Small intestine (tissue), 7 donors: ENCODE results near the gene ABR. TPM values are rescaled to one million over a fixed set of nuclear protein-coding genes. Genes with fewer than 3 reads are reported as not detected.

Source experiments
- DNase-seq, 2 donors: peaks; one replicate each; pipeline versions ENCODE4 v3.0.0 to v3.0.0-alpha.2; 2013
- FAIRE-seq: peaks from 2 replicates; lab custom pipeline; 2012; peaks lifted over from hg19 to GRCh38; lab: Jason Lieb, UNC
- H3K27ac ChIP-seq, 3 donors: one replicate each; pipeline ENCODE4 v1.5.1; 2013; ENCODE audit warnings: low read length in 2 of 3, mild to moderate bottlenecking in 2 of 3, control low read depth in 1 of 3, inconsistent platforms in 1 of 3, low read depth in 1 of 3, moderate library complexity in 1 of 3
- H3K27me3 ChIP-seq, 3 donors: one replicate each; pipeline ENCODE4 v1.6.1; 2013; ENCODE audit warnings: low read length in 3 of 3, inconsistent platforms in 1 of 3; ENCODE audit not compliant: control insufficient read depth in 3 of 3, insufficient read depth in 3 of 3
- H3K36me3 ChIP-seq, 3 donors: one replicate each; pipeline ENCODE4 v1.6.1; 2013; ENCODE audit warnings: low read length in 3 of 3, inconsistent platforms in 1 of 3, low read depth in 1 of 3, mild to moderate bottlenecking in 1 of 3, moderate library complexity in 1 of 3; ENCODE audit not compliant: control insufficient read depth in 3 of 3, insufficient read depth in 2 of 3
- H3K4me1 ChIP-seq, 3 donors: one replicate each; pipeline ENCODE4 v1.6.1; 2013; ENCODE audit warnings: low read length in 2 of 3, inconsistent platforms in 1 of 3, low read depth in 1 of 3, mild to moderate bottlenecking in 1 of 3, moderate library complexity in 1 of 3; ENCODE audit not compliant: control insufficient read depth in 3 of 3, insufficient read depth in 2 of 3
- H3K4me3 ChIP-seq, 3 donors: one replicate each; pipeline ENCODE4 v1.5.1; 2013; ENCODE audit warnings: low read length in 3 of 3, control low read depth in 1 of 3, inconsistent platforms in 1 of 3, low read depth in 1 of 3, mild to moderate bottlenecking in 1 of 3, moderate library complexity in 1 of 3
- H3K9me3 ChIP-seq, 2 donors: one replicate each; pipeline ENCODE4 v1.6.1; 2013; ENCODE audit warnings: low read depth in 1 of 2, low read length in 1 of 2; ENCODE audit not compliant: control insufficient read depth in 2 of 2, insufficient read depth in 1 of 2
- WGBS, 3 donors: extraction: QIAGEN DNeasy Blood & Tissue Kit; methylation state at CpG; one replicate each; pipeline ENCODE4 v1.1.7; 2013; 5-methylcytosine and 5-hydroxymethylcytosine counted together
- polyA plus RNA-seq, 4 donors: library from polyadenylated mRNA; stranded (reverse) in 3 of 4; unstranded in 1 of 4; fragments of 200-250 nt in 3 of 4; fragments of 120-200 nt in 1 of 4; gene quantifications; one replicate each; pipeline versions ENCODE4 v1.2.1 to v1.2.3, GENCODE V29; 2013
- donor health status: healthy with polysubstance abuse.
- donor health status: control.
- donor health status: control.
- donor health status: Bipolar disorder and iron deficiency.
- donor health status: healthy.

ABR gene
- polyA plus RNA-seq, 4 donors = 69.8 to 131 (median 83.5) TPM

DNA sequence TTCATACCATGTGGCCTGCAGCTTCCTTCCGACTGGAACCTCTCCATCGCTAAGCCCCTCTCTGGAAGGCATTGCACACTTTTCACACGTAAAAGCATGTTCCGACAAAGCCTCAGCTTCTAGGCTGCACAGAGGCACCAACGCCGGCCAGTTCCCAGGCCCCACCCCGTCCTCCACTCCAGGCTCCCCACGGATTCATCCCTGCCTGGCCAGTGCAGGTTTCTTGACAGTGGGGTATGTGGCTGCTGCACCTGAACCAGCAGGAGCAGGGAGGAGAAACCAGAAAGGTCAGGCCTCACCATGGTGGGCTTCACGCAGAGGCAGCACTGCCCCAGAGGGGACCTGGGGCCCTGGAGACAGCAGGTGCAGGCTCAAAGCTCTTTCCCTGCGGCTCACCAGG is 168.6 kb downstream of the ABR start:
- WGBS, 3 donors = 85 to 88% (median 88%) methylated on average over 10 of the region's 10 CpGs
- no peaks in the 10 kb centered on the region for H3K27me3 ChIP-seq
- H3K4me1 ChIP-seq = peaks cover 0 to 4% (median 0%) of the 10 kb centered on the region in 3 donors
- FAIRE-seq (no peak), DNase-seq (no peak)
- H3K27ac ChIP-seq = no peak overlapping the region
- no peaks in the 10 kb centered on the region for H3K9me3 ChIP-seq
- H3K4me3 ChIP-seq = no peak overlapping the region
- H3K36me3 ChIP-seq = peaks cover 26 to 79% (median 27%) of the 10 kb centered on the region in 3 donors

DNA sequence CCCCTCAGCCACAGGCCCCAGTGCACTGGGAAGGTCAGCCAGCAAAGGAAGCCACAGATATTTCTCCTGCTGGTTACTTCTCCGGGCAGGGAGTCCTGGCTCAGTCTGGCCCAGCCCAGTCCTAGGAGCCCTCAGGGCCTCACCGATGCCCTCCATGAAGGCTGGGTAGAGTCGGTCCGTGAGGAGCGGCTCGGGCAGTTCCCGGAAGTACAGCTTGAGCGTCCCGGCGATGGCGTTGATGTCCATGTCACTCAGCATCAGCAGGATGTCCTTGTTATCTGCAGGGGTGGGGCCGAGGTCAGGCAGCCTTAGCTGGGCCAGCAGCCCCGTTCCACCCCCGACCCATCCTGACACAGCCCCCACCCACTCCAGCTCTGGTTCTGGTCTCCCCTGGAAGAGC is 169.2 kb downstream of the ABR start:
- no peaks in the 10 kb centered on the region for H3K27me3 ChIP-seq
- H3K9me3 ChIP-seq = no peaks in the 10 kb centered on the region
- peaks cover 28 to 85% (median 29%) of the 10 kb centered on the region in 3 donors for H3K36me3 ChIP-seq
- no peak for DNase-seq
- H3K27ac ChIP-seq = no peak overlapping the region
- peaks cover 0 to 9% (median 0%) of the 10 kb centered on the region in 3 donors for H3K4me1 ChIP-seq
- FAIRE-seq = no peak
- WGBS, 3 donors = 76 to 85% (median 82%) methylated on average over 14 of the region's 14 CpGs
- no peak overlapping the region for H3K4me3 ChIP-seq

DNA sequence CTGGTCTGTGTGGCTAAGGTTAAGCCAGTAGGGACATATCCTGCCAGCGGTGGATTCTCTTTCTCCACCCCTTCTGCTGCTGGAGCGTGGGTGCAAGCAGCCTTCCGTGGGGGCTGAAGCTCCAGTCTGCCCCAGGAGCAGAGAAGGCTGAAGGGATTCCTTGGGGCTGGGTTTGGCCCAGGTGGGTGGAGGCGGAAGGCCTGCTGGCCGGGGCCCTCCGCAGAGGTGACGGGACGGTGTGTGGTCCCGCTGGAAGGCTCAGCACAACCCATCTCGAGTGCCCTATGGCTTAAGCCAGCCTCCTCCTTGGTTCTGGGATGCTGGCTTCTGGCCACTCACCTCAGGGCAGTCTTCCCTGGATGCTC is 169.7 kb downstream of the ABR start:
- H3K27ac ChIP-seq = no peak overlapping the region
- H3K4me3 ChIP-seq = no peak overlapping the region
- peaks cover 0 to 12% (median 0%) of the 10 kb centered on the region in 3 donors for H3K4me1 ChIP-seq
- FAIRE-seq (no peak), DNase-seq (no peak)
- no peaks in the 10 kb centered on the region for H3K27me3 ChIP-seq
- WGBS, 3 donors = 88 to 95% (median 92%) methylated on average over 10 of the region's 10 CpGs
- H3K9me3 ChIP-seq = no peaks in the 10 kb centered on the region
- peaks cover 30 to 88% (median 31%) of the 10 kb centered on the region in 3 donors for H3K36me3 ChIP-seq

DNA sequence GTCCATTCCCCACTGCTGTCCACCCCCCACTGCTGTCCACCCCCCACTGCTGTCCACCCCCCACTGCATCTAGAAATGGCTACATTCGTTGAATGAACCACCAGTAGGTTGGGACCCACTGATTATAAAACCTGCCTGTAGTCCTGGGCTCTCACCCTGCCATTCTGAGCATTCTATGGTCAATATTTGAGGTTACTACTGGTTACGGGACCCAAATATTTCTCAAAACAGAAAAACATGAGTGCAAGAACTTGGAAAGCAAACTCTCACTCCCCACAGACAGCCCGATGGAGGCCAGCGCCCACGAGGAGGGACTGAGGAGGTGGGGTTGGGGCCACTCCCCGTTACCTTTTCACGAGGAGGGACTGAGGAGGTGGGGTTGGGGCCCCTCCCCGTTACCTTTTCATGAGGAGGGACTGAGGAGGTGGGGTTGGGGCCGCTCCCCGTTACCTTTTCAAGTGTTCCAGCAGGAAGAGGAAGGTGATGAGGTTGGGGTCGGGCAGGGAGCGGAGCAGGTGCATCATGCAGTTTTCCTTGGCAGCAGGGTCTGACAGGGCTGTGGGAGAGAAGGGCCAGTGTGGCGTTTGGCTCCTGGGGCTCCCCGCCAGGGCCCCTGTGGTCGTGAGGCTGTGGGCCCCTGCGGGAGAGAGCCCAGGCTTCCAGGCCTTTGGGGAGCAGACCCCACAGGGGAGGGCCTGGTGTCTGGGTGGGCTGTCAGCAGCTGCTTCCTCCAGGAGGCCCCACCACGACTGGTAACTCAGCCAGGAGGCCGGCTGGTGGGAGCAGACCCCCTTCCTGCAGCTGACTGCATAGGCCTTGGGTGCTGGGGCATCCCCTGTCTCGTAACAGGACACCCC is 170.3 kb downstream of the ABR start:
- FAIRE-seq (no peak), DNase-seq (no peak)
- H3K27ac ChIP-seq = peak overlapping the region in 1 of 3 donors; percentile 12
- H3K27me3 ChIP-seq = no peaks in the 10 kb centered on the region
- H3K36me3 ChIP-seq = peaks cover 31 to 92% (median 34%) of the 10 kb centered on the region in 3 donors
- H3K4me3 ChIP-seq = no peak overlapping the region
- WGBS, 3 donors = 72 to 78% (median 76%) methylated on average over 19 of the region's 19 CpGs
- H3K9me3 ChIP-seq = no peaks in the 10 kb centered on the region
- H3K4me1 ChIP-seq = peaks cover 0 to 17% (median 0%) of the 10 kb centered on the region in 3 donors

DNA sequence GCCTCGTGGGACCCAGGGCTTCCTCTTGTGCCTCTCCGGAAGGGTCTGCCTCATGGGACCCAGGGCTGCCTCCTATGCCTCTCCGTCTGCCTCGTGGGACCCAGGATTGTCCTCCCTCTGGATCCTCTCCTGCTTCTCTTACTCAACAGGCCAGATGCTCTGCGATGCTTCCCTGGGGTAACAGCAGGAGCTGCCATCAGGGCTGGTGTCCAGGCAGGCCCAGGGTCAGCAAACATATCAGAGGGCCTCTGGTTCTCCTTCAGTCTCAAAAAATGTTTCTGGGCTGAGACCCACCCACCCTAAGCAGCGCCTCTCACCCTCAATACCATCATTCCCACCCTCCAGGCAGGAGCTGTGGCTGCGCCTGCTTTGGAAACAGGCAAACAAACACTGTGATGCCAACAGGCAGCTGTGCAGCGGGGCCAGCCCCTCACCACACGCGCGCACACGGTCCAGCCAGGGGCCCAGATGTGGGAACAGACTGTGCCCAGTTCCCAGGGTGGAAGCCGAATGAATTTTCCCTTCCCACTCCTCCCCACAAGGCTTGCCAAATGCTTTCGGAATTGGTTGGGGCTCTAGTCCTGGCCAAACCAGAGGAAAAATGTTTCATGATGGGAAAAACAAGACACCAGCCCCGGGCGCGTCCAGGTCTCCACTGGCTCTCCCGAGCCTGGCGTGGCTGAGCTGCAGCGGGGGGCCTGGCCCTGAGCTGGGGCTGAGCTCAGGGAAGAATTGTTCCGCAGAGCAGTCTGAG is 171.6 kb downstream of the ABR start:
- DNase-seq (no peak), FAIRE-seq (no peak)
- Histone ChIP-seq H3K27me3 (no peaks in the 10 kb centered on the region), H3K36me3 (peaks cover 38 to 96% (median 41%) of the 10 kb centered on the region in 3 donors), H3K9me3 (no peaks in the 10 kb centered on the region), H3K4me3 (no peak overlapping the region), H3K27ac (peak overlapping the region in 1 of 3 donors; percentile 60), H3K4me1 (peaks cover 0 to 17% (median 0%) of the 10 kb centered on the region in 3 donors)
- 82 to 97% (median 92%) methylated on average over 21 of the region's 21 CpGs for WGBS, 3 donors

DNA sequence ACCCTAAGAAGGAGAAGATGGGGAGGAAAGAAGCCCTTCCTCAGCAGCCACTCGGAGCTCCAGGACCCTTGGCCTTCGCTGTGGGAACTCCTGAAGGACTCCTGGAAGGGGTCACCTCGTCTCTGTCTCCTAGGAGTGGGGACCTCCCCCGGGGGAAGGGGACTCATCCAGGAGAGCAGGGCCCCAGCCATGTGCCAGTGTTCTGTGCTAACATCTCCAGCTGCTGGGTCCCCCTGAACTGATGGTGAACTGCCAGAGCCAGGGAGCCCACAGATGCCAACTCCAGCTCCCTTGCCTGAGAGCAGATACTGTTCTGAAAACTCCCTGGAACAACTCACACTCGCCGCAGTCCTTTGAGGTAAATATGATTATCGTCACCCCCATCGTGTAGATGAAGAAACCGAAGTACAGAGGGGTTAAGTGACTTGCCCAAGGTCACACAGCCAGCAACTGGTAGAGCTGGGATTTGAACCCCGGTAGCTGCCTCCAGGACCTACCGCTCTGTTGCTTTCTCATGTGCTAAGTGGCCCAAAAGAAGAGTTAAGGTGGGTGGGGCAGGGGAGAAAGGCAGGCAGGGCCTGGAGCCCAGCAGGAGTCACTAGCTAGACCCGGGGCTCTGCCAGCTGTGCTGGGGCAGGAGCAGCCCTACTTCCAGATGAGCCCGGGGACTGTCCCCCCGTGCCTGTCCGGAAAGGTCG is 172.3 kb downstream of the ABR start:
- Histone ChIP-seq H3K36me3 (peaks cover 34 to 96% (median 37%) of the 10 kb centered on the region in 3 donors), H3K27ac (peak overlapping the region in 1 of 3 donors; percentile 60), H3K4me1 (peaks cover 0 to 17% (median 0%) of the 10 kb centered on the region in 3 donors), H3K27me3 (no peaks in the 10 kb centered on the region), H3K4me3 (no peak overlapping the region), H3K9me3 (no peaks in the 10 kb centered on the region)
- no peak for FAIRE-seq
- no peak for DNase-seq
- WGBS, 3 donors = 87 to 91% (median 88%) methylated on average over 16 of the region's 16 CpGs

DNA sequence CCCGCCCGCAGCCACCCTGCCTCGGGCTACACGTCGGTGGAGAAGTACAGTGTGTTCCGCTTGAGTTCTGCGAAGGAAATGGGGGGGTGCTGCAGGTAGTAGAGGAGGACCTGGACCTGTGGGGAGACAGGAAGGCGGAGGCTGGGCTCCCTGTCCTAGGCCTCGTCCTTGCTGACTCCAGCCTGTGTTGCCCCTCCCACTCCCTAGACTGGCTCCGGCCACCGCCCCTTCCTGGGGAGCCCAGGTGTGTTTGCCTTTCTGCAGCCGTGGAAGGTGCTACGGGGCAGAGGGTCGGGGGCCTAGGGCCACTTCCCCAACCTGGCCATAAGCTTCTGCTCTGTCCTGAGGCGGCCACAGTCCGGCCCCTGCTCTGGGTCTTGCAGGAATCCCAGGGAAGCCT is 173.7 kb downstream of the ABR start:
- DNase-seq (no peak), FAIRE-seq (no peak)
- peak overlapping the region in 2 of 3 donors; percentile 39 to 57 for H3K27ac ChIP-seq
- peaks cover 23 to 96% (median 40%) of the 10 kb centered on the region in 3 donors for H3K36me3 ChIP-seq
- no peak overlapping the region for H3K4me3 ChIP-seq
- 68 to 78% (median 73%) methylated on average over 14 to 16 of the region's 16 CpGs for WGBS, 3 donors
- H3K27me3 ChIP-seq = no peaks in the 10 kb centered on the region
- H3K4me1 ChIP-seq = peaks cover 0 to 17% (median 0%) of the 10 kb centered on the region in 3 donors
- no peaks in the 10 kb centered on the region for H3K9me3 ChIP-seq
